Astrocyte (in vitro differentiated cells and primary cell): ENCODE measurements around the gene SLC37A1. TPM values are rescaled to one million over a fixed set of nuclear protein-coding genes. Genes with fewer than 3 reads are reported as not detected.

Source experiments
- DNase-seq: peaks from one replicate; pipeline ENCODE4 v3.0.0-alpha.2; 2010; ENCODE audit warnings: low read depth
- FAIRE-seq: peaks from 2 replicates; lab custom pipeline; 2011; peaks lifted over from hg19 to GRCh38; lab: Jason Lieb, UNC
- H2AFZ ChIP-seq: 2 replicates; pipeline ENCODE4 v1.6.0; 2012; ENCODE audit warnings: low read depth, low read length, inconsistent platforms
- H3K27ac ChIP-seq: 2 replicates; pipeline ENCODE4 v1.5.1; 2011; ENCODE audit warnings: low read depth, low read length, inconsistent platforms
- H3K27me3 ChIP-seq: 2 replicates; pipeline ENCODE4 v1.6.0; 2011; ENCODE audit warnings: low read length, inconsistent platforms; ENCODE audit not compliant: insufficient read depth
- H3K36me3 ChIP-seq: 2 replicates; pipeline ENCODE4 v1.5.1; 2011; ENCODE audit warnings: low read length, inconsistent platforms; ENCODE audit not compliant: insufficient read depth
- H3K4me1 ChIP-seq: 2 replicates; pipeline ENCODE4 v1.5.1; 2011; ENCODE audit warnings: low read length, inconsistent platforms; ENCODE audit not compliant: insufficient read depth
- H3K4me2 ChIP-seq: 2 replicates; pipeline ENCODE4 v1.6.0; 2012; ENCODE audit warnings: low read length, inconsistent platforms
- H3K4me3 ChIP-seq: 2 replicates; pipeline ENCODE4 v1.5.1; 2011; ENCODE audit warnings: low read depth, mild to moderate bottlenecking, low read length, inconsistent platforms; ENCODE audit not compliant: insufficient read depth
- H3K79me2 ChIP-seq: 2 replicates; pipeline ENCODE4 v1.6.0; 2012; ENCODE audit warnings: mild to moderate bottlenecking, low read length, inconsistent platforms; ENCODE audit not compliant: insufficient read depth
- H3K9ac ChIP-seq: 2 replicates; pipeline ENCODE4 v1.6.0; 2012; ENCODE audit warnings: mild to moderate bottlenecking, low read length, inconsistent platforms
- H3K9me3 ChIP-seq: 2 replicates; pipeline ENCODE4 v1.5.1; 2012; ENCODE audit warnings: low read depth, mild to moderate bottlenecking, low read length, inconsistent platforms; ENCODE audit not compliant: insufficient read depth
- H4K20me1 ChIP-seq: 2 replicates; pipeline ENCODE4 v1.6.0; 2012; ENCODE audit warnings: low read length, inconsistent platforms; ENCODE audit not compliant: insufficient read depth
- H3K27ac Mint-ChIP-seq: one replicate; pipeline ENCODE4 v1.8.0; 2021; ENCODE audit warnings: mild to moderate bottlenecking, mixed read lengths; ENCODE audit not compliant: unreplicated experiment
- H3K27me3 Mint-ChIP-seq: one replicate; pipeline ENCODE4 v1.8.0; 2021; ENCODE audit warnings: low read depth, mixed read lengths; ENCODE audit not compliant: unreplicated experiment
- H3K36me3 Mint-ChIP-seq: one replicate; pipeline ENCODE4 v1.8.0; 2021; ENCODE audit warnings: low read depth, mixed read lengths; ENCODE audit not compliant: unreplicated experiment
- H3K4me1 Mint-ChIP-seq: one replicate; pipeline ENCODE4 v1.8.0; 2021; ENCODE audit warnings: low read depth, mixed read lengths; ENCODE audit not compliant: unreplicated experiment
- H3K4me3 Mint-ChIP-seq: one replicate; pipeline ENCODE4 v1.8.0; 2021; ENCODE audit warnings: mild to moderate bottlenecking, moderate library complexity, mixed read lengths; ENCODE audit not compliant: unreplicated experiment
- H3K9me3 Mint-ChIP-seq: one replicate; pipeline ENCODE4 v1.8.0; 2021; ENCODE audit warnings: mild to moderate bottlenecking, mixed read lengths; ENCODE audit not compliant: unreplicated experiment
- CTCF ChIP-seq: IDR thresholded peaks from 2 replicates; pipeline ENCODE4 v1.5.1; 2011; ENCODE audit warnings: low read depth, mild to moderate bottlenecking, inconsistent platforms, low read length, moderate library complexity; ENCODE audit not compliant: insufficient read depth
- EZH2 ChIP-seq: IDR thresholded peaks from 2 replicates; pipeline ENCODE4 v1.6.1; 2012; ENCODE audit warnings: mild to moderate bottlenecking, low read length, inconsistent platforms; ENCODE audit not compliant: insufficient read depth
- total RNA-seq: library from RNA; stranded (reverse); gene quantifications from 2 replicates; pipeline ENCODE4 v1.2.1, GENCODE V29; 2021

Gene SLC37A1
- total RNA-seq, 1 donor from 2014 or later = 6.9 TPM

GRCh38 chr21:42583477-42584295, 70.0 kb downstream of the SLC37A1 start:
- Histone ChIP-seq H3K27ac (no peak overlapping the region), H3K9ac (no peak overlapping the region), H3K79me2 (no peaks in the 10 kb centered on the region), H3K9me3 (no peaks in the 10 kb centered on the region), H3K27me3 (no peaks in the 10 kb centered on the region), H3K36me3 (no peaks in the 10 kb centered on the region), H2AFZ (no peak overlapping the region), H4K20me1 (no peaks in the 10 kb centered on the region), H3K4me2 (no peak overlapping the region), H3K4me1 (no peaks in the 10 kb centered on the region), H3K4me3 (no peak overlapping the region)
- no peaks in the 10 kb centered on the region for H3K36me3 Mint-ChIP-seq
- DNase-seq = no peak
- no peak for TF ChIP-seq CTCF
- TF ChIP-seq EZH2 = no peak
- H3K9me3 Mint-ChIP-seq = no peaks in the 10 kb centered on the region
- FAIRE-seq = no peak
- H3K27ac Mint-ChIP-seq = no peak overlapping the region
- H3K4me3 Mint-ChIP-seq = no peak overlapping the region
- peaks cover 1% of the 10 kb centered on the region for H3K4me1 Mint-ChIP-seq
- H3K27me3 Mint-ChIP-seq = peaks cover 27% of the 10 kb centered on the region

GRCh38 chr21:42584296-42584641, 70.6 kb downstream of the SLC37A1 start:
- Histone ChIP-seq H3K9ac (no peak overlapping the region), H3K9me3 (no peaks in the 10 kb centered on the region), H3K27me3 (no peaks in the 10 kb centered on the region), H4K20me1 (no peaks in the 10 kb centered on the region), H2AFZ (no peak overlapping the region), H3K4me3 (no peak overlapping the region), H3K79me2 (no peaks in the 10 kb centered on the region), H3K27ac (no peak overlapping the region), H3K4me2 (no peak overlapping the region), H3K36me3 (no peaks in the 10 kb centered on the region), H3K4me1 (no peaks in the 10 kb centered on the region)
- H3K27ac Mint-ChIP-seq = no peak overlapping the region
- no peak overlapping the region for H3K4me3 Mint-ChIP-seq
- FAIRE-seq = no peak
- peaks cover 1% of the 10 kb centered on the region for H3K4me1 Mint-ChIP-seq
- TF ChIP-seq EZH2 = no peak
- no peak for DNase-seq
- H3K27me3 Mint-ChIP-seq = peaks cover 27% of the 10 kb centered on the region
- H3K36me3 Mint-ChIP-seq = no peaks in the 10 kb centered on the region
- H3K9me3 Mint-ChIP-seq = no peaks in the 10 kb centered on the region

GRCh38 chr21:42585881-42586280, 72.2 kb downstream of the SLC37A1 start:
- H3K36me3 ChIP-seq = no peaks in the 10 kb centered on the region
- no peaks in the 10 kb centered on the region for H3K36me3 Mint-ChIP-seq

More at GRCh38 chr21:42585881-42586280, 72.2 kb downstream of the SLC37A1 start:
- Histone ChIP-seq H3K9me3 (no peaks in the 10 kb centered on the region), H3K27ac (no peak overlapping the region), H3K79me2 (no peaks in the 10 kb centered on the region), H3K9ac (no peak overlapping the region), H4K20me1 (no peaks in the 10 kb centered on the region), H2AFZ (no peak overlapping the region), H3K4me3 (no peak overlapping the region), H3K27me3 (no peaks in the 10 kb centered on the region), H3K4me2 (no peak overlapping the region), H3K4me1 (no peaks in the 10 kb centered on the region)
- no peak for DNase-seq
- no peak overlapping the region for H3K4me3 Mint-ChIP-seq
- no peaks in the 10 kb centered on the region for H3K9me3 Mint-ChIP-seq
- TF ChIP-seq EZH2 = no peak
- TF ChIP-seq CTCF = no peak
- no peak for FAIRE-seq
- no peak overlapping the region for H3K27ac Mint-ChIP-seq
- peaks cover 1% of the 10 kb centered on the region for H3K4me1 Mint-ChIP-seq
- peaks cover 25% of the 10 kb centered on the region for H3K27me3 Mint-ChIP-seq
